Neutrophil (primary cell): Measurements from ENCODE around the gene SYCP1.

ENCODE experiments used
- H3K27ac ChIP-seq: fragments of 200-600 bp; sonication (generic); 2 replicates; pipeline ENCODE4 v1.5.1; 2016; ENCODE audit warnings: mild to moderate bottlenecking, moderate library complexity
- H3K27me3 ChIP-seq: fragments of 200-600 bp; sonication (generic); 2 replicates; pipeline ENCODE4 v1.6.0; 2016; ENCODE audit warnings: mild to moderate bottlenecking
- H3K36me3 ChIP-seq: fragments of 200-600 bp; sonication (generic); 2 replicates; pipeline ENCODE4 v1.5.1; 2017
- H3K4me1 ChIP-seq, 2 experiments: fragments of 200-600 bp in 1 of 2; sonication (generic) in 1 of 2; 1 replicate in 1 of 2; 2 replicates in 1 of 2; pipeline versions ENCODE4 v1.5.1 to v1.6.1; 2013 to 2016; ENCODE audit warnings: low read depth in 1 of 2, low read length in 1 of 2, mild to moderate bottlenecking in 1 of 2, moderate library complexity in 1 of 2; ENCODE audit not compliant: control insufficient read depth in 1 of 2, insufficient read depth in 1 of 2
- H3K4me3 ChIP-seq, 2 experiments: fragments of 200-600 bp in 1 of 2; sonication (generic) in 1 of 2; 1 replicate in 1 of 2; 2 replicates in 1 of 2; pipeline ENCODE4 v1.5.1; 2013 to 2016; ENCODE audit warnings: low read depth in 1 of 2, low read length in 1 of 2, mild to moderate bottlenecking in 1 of 2, moderate library complexity in 1 of 2
- H3K9me3 ChIP-seq: fragments of 200-600 bp; sonication (generic); 2 replicates; pipeline ENCODE4 v1.5.1; 2016
- CTCF ChIP-seq: fragments of 200-600 bp; sonication (generic); IDR thresholded peaks from 2 replicates; pipeline ENCODE4 v1.5.1; 2016; ENCODE audit warnings: antibody characterized with exemption

The SYCP1 gene

DNA sequence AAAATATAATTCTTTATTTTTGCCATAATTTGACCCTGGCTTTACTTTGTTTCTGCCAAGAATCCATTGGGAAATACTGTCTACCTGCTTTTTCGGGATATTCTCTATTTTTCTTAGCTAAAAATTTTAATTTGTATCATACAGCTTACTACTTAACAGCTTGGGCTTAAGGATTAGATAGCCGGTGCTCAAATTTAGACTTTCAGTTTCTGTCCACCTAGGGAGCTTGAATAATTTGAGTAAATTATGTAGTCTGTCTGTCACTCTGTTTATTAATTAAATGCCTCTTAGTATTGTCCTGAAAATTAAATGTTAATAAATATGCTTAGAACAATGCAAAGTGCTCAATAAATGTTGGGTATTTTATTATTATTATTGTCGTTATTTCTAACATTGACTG lies 6.7 kb downstream of the SYCP1 start:
- H3K36me3 ChIP-seq, result no peaks in the 10 kb centered on the region
- H3K27ac ChIP-seq, result no peak overlapping the region
- H3K4me1 ChIP-seq, result no peaks in the 10 kb centered on the region
- H3K27me3 ChIP-seq, result peaks cover 30% of the 10 kb centered on the region
- H3K4me3 ChIP-seq, result no peak overlapping the region
- no peak for TF ChIP-seq CTCF
- H3K9me3 ChIP-seq, result no peaks in the 10 kb centered on the region

GRCh38 chr1:114892194-114892918 lies 37.7 kb downstream of the SYCP1 start:
- Histone ChIP-seq H3K36me3 (no peaks in the 10 kb centered on the region), H3K4me1 (no peaks in the 10 kb centered on the region), H3K9me3 (no peaks in the 10 kb centered on the region), H3K4me3 (no peak overlapping the region), H3K27me3 (no peaks in the 10 kb centered on the region), H3K27ac (no peak overlapping the region)
- TF ChIP-seq CTCF, result no peak

- Histone ChIP-seq H3K9me3 (no peaks in the 10 kb centered on the region), H3K27ac (no peak overlapping the region), H3K27me3 (no peaks in the 10 kb centered on the region), H3K4me1 (no peaks in the 10 kb centered on the region), H3K36me3 (no peaks in the 10 kb centered on the region), H3K4me3 (no peak overlapping the region)
- TF ChIP-seq CTCF, result no peak
These were observed 42.1 kb downstream of the SYCP1 start for GRCh38 chr1:114896795-114897194.

GRCh38 chr1:114901814-114902213 lies 47.2 kb downstream of the SYCP1 start:
- H3K9me3 ChIP-seq, result no peaks in the 10 kb centered on the region
- H3K27me3 ChIP-seq, result no peaks in the 10 kb centered on the region
- no peaks in the 10 kb centered on the region for H3K4me1 ChIP-seq
- no peaks in the 10 kb centered on the region for H3K36me3 ChIP-seq
- no peak overlapping the region for H3K27ac ChIP-seq
- no peak overlapping the region for H3K4me3 ChIP-seq
- TF ChIP-seq CTCF, result no peak

DNA sequence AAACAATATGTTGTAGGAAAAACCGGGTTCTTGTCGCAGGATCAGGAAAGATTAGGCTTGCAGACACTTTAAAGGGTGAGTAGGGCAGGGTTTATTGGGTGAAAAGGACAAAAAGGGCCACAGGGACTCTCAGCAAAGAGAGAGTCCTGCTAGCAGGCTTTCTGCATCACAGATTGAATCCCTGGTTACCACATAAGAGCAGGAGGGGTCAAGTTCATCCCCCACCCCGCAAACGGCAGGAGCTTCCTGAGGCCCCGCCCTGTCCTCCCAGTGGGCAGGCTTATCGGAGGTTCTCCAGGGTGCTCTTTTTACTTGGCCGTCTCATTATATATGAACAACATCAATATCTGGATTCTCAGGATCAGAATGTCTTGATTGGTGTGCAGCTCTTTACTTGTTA lies 47.7 kb downstream of the SYCP1 start:
- Histone ChIP-seq H3K4me1 (no peaks in the 10 kb centered on the region), H3K27ac (no peak overlapping the region), H3K9me3 (no peaks in the 10 kb centered on the region), H3K4me3 (no peak overlapping the region), H3K36me3 (no peaks in the 10 kb centered on the region), H3K27me3 (no peaks in the 10 kb centered on the region)
- no peak for TF ChIP-seq CTCF
